HepG2 (cell line): ENCODE results near the gene RWDD4. TPM values are rescaled to one million over a fixed set of nuclear protein-coding genes. Genes with fewer than 3 reads are reported as not detected.

ENCODE experiments used
- ATAC-seq: fragments of 200-7000 bp; cut with Tn5 transposase; 3 replicates; pipeline ENCODE4 v1.9.1; 2020; ENCODE audit warnings: mild to moderate bottlenecking, moderate library complexity
- BruUV-seq: library from RNA; stranded (reverse); fragments of 400-500 nt; replicated peaks from 2 replicates; lab custom pipeline; 2021; lab: Mats Ljungman, UMichigan
- CTCF ChIA-PET: fragments of 300-600 bp; formaldehyde crosslinking; extraction: SDS; loops from one replicate; lab custom pipeline; 2021; ENCODE audit warnings: low total read pairs, inconsistent platforms, low intra/inter-chr PET ratio; lab: Yijun Ruan, JAX
- POLR2A ChIA-PET: fragments of 350-600 bp; sonication (Branson Sonifier 250); formaldehyde crosslinking; loops from one replicate; lab custom pipeline; 2020; ENCODE audit warnings: antibody characterized with exemption, inconsistent platforms; lab: Yijun Ruan, JAX
- DNase-seq: peaks from one replicate; pipeline ENCODE4 v3.0.0-alpha.2; 2015; ENCODE audit warnings: low spot score
- FAIRE-seq: peaks from 3 replicates; lab custom pipeline; 2011; peaks lifted over from hg19 to GRCh38; lab: Jason Lieb, UNC
- H2AFZ ChIP-seq: one replicate; pipeline ENCODE4 v1.6.1; 2011; ENCODE audit warnings: low read length, inconsistent platforms
- H3K27ac ChIP-seq: fragments of 300-600 bp; 3 replicates; pipeline ENCODE4 v1.8.0; 2011; ENCODE audit warnings: mixed run types, mild to moderate bottlenecking, mixed read lengths, low read length, inconsistent platforms; ENCODE audit not compliant: insufficient read depth; ENCODE audit errors: extremely low read length
- H3K27me3 ChIP-seq, 2 experiments: fragments of 200-600 bp in 1 of 2; 2 replicates in 1 of 2; 3 replicates in 1 of 2; pipeline versions ENCODE4 v1.6.0 to v1.8.0; 2011; ENCODE audit warnings: low read length in 2 of 2, mild to moderate bottlenecking in 2 of 2, moderate library complexity in 2 of 2, inconsistent platforms in 1 of 2; ENCODE audit not compliant: insufficient read depth in 2 of 2, control insufficient read depth in 1 of 2
- H3K36me3 ChIP-seq, 2 experiments: fragments of 200-600 bp in 1 of 2; replicated peaks in 1 of 2; 2 replicates in 1 of 2; 3 replicates in 1 of 2; pipeline versions ENCODE4 v1.5.1 to v1.8.0; 2011; ENCODE audit warnings: low read length in 2 of 2, inconsistent platforms in 1 of 2; ENCODE audit not compliant: insufficient read depth in 2 of 2, control insufficient read depth in 1 of 2
- H3K4me1 ChIP-seq: 2 replicates; pipeline ENCODE4 v1.5.1; 2012; ENCODE audit warnings: low read length, inconsistent platforms; ENCODE audit not compliant: insufficient read depth
- H3K4me2 ChIP-seq: 2 replicates; pipeline ENCODE4 v1.6.0; 2011; ENCODE audit warnings: low read depth, low read length, inconsistent platforms
- H3K4me3 ChIP-seq, 3 experiments: fragments of 200-600 bp in 1 of 3; sonication (generic), shearing (Covaris generic) in 1 of 3; replicated peaks in 1 of 3; 2 replicates each; pipeline ENCODE4 v1.5.1; 2011 to 2016; ENCODE audit warnings: low read length in 3 of 3, inconsistent platforms in 2 of 3, low read depth in 2 of 3, mild to moderate bottlenecking in 2 of 3, control low read depth in 1 of 3, mixed read lengths in 1 of 3; ENCODE audit not compliant: insufficient read depth in 1 of 3
- H3K79me2 ChIP-seq: one replicate; pipeline ENCODE4 v1.6.1; 2011; ENCODE audit warnings: low read length, inconsistent platforms; ENCODE audit not compliant: insufficient read depth
- H3K9ac ChIP-seq: 2 replicates; pipeline ENCODE4 v1.6.0; 2011; ENCODE audit warnings: mild to moderate bottlenecking, low read depth, low read length, inconsistent platforms; ENCODE audit not compliant: insufficient read depth
- H3K9me3 ChIP-seq: 2 replicates; pipeline ENCODE4 v1.5.1; 2012; ENCODE audit warnings: mild to moderate bottlenecking, low read length
- H4K20me1 ChIP-seq: 2 replicates; pipeline ENCODE4 v1.6.0; 2011; ENCODE audit warnings: inconsistent platforms, mild to moderate bottlenecking, low read length, moderate library complexity; ENCODE audit not compliant: insufficient read depth
- ARNT2 ChIP-seq: sonication (generic); formaldehyde crosslinking; IDR thresholded peaks from 2 replicates; pipeline ENCODE4 v1.8.0; 2022; ENCODE audit warnings: mild to moderate bottlenecking, low read depth, missing genetic modification reagents, moderate library complexity
- DPF2 ChIP-seq: sonication (generic); formaldehyde crosslinking; IDR thresholded peaks from 2 replicates; pipeline ENCODE4 v1.4.0; 2020; ENCODE audit warnings: mild to moderate bottlenecking, low read depth, missing genetic modification reagents, borderline replicate concordance
- DR1 ChIP-seq: sonication (generic); formaldehyde crosslinking; IDR thresholded peaks from 2 replicates; pipeline ENCODE4 v1.8.0; 2021; ENCODE audit warnings: mild to moderate bottlenecking, missing genetic modification reagents, inconsistent platforms
- FOXK1 ChIP-seq: sonication (generic); formaldehyde crosslinking; IDR thresholded peaks from 2 replicates; pipeline ENCODE4 v1.4.0; 2020; ENCODE audit warnings: low read depth, missing genetic modification reagents, borderline replicate concordance
- MAZ ChIP-seq, 2 experiments: sonication (generic) in 1 of 2; formaldehyde crosslinking in 1 of 2; IDR thresholded peaks; 2 replicates each; pipeline versions ENCODE4 v1.5.0 to v1.6.1; 2012 to 2020; ENCODE audit warnings: low read depth in 2 of 2, mild to moderate bottlenecking in 2 of 2, borderline replicate concordance in 1 of 2, improper control_type of control experiment in 1 of 2, low read length in 1 of 2, missing genetic modification reagents in 1 of 2, moderate library complexity in 1 of 2
- NPAS2 ChIP-seq: sonication (generic); formaldehyde crosslinking; IDR thresholded peaks from 2 replicates; pipeline ENCODE4 v1.8.0; 2022; ENCODE audit warnings: mild to moderate bottlenecking, missing genetic modification reagents, borderline replicate concordance
- STAG1 ChIP-seq: sonication (generic); formaldehyde crosslinking; IDR thresholded peaks from 2 replicates; pipeline ENCODE4 v1.4.0; 2020; ENCODE audit warnings: missing genetic modification reagents
- TBX2 ChIP-seq: sonication (generic); formaldehyde crosslinking; IDR thresholded peaks from 2 replicates; pipeline ENCODE4 v1.5.0; 2020; ENCODE audit warnings: missing genetic modification reagents, mild to moderate bottlenecking, borderline replicate concordance
- ZNF260 ChIP-seq: sonication (generic); formaldehyde crosslinking; IDR thresholded peaks from 2 replicates; pipeline ENCODE4 v1.4.0; 2020; ENCODE audit warnings: missing genetic modification reagents, low read depth, mild to moderate bottlenecking, borderline replicate concordance
- ZNF33B ChIP-seq: sonication (generic); formaldehyde crosslinking; IDR thresholded peaks from 2 replicates; pipeline ENCODE4 v1.5.1; 2020; ENCODE audit warnings: mild to moderate bottlenecking, missing genetic modification reagents
- ZNF441 ChIP-seq: sonication (generic); formaldehyde crosslinking; IDR thresholded peaks from 2 replicates; pipeline ENCODE4 v1.7.0; 2021; ENCODE audit warnings: missing genetic modification reagents, borderline replicate concordance
- ZSCAN20 ChIP-seq: sonication (generic); formaldehyde crosslinking; IDR thresholded peaks from 2 replicates; pipeline ENCODE4 v1.4.0; 2020; ENCODE audit warnings: missing genetic modification reagents, mild to moderate bottlenecking, borderline replicate concordance
- WGBS: methylation state at CpG from one replicate; pipeline ENCODE4 v1.1.6; 2017; ENCODE audit warnings: low lambda C conversion rate; 5-methylcytosine and 5-hydroxymethylcytosine counted together
- in situ Hi-C: cut with HindIII; loops from 2 replicates; pipeline ENCODE4 v1.10.0; 2017; ENCODE audit warnings: low pct_unique_long_range_greater_than_20kb; ENCODE audit not compliant: extremely low pct_ligation_motif_present
- intact Hi-C: fragments of 100-400 bp; cut with micrococcal nuclease; formaldehyde crosslinking; loops from one replicate; pipeline ENCODE4 v1.10.0; 2022; ENCODE audit not compliant: unreplicated experiment
- polyA plus RNA-seq, 8 experiments: library from polyadenylated mRNA; depleted of rRNA in 3 of 8; stranded (reverse) in 7 of 8; unstranded in 1 of 8; fragments of >200 nt; fragmentation: Illumina TruSeq in 4 of 8; extraction: Trizol in 4 of 8; gene quantifications; 2 replicates each; pipeline versions ENCODE4 v1.2.1 to v1.2.3, GENCODE V29; 2011 to 2016; ENCODE audit warnings: low read depth in 4 of 8, missing spikeins in 1 of 8, mixed read lengths in 1 of 8; ENCODE audit not compliant: insufficient read depth in 1 of 8
- total RNA-seq, 5 experiments: library from RNA; depleted of rRNA; stranded (reverse); fragments of >200 nt; fragmentation: Illumina TruSeq; extraction: Trizol; gene quantifications; 2 replicates each; pipeline ENCODE4 v1.2.3, GENCODE V29; 2016; ENCODE audit warnings: low read depth in 1 of 5
- TF ChIP-seq, protein P1 (sequence below): sonication (generic); formaldehyde crosslinking; IDR thresholded peaks from 2 replicates; pipeline ENCODE4 v1.8.1; 2023; ENCODE audit warnings: missing genetic modification reagents, mild to moderate bottlenecking, borderline replicate concordance

The RWDD4 gene
- total and polyA plus RNA-seq, 2 of the 13 experiments (the other 11 are each of a cell fraction or from before 2014, with no cell fraction given): 10.2 to 25.4 TPM

DNA sequence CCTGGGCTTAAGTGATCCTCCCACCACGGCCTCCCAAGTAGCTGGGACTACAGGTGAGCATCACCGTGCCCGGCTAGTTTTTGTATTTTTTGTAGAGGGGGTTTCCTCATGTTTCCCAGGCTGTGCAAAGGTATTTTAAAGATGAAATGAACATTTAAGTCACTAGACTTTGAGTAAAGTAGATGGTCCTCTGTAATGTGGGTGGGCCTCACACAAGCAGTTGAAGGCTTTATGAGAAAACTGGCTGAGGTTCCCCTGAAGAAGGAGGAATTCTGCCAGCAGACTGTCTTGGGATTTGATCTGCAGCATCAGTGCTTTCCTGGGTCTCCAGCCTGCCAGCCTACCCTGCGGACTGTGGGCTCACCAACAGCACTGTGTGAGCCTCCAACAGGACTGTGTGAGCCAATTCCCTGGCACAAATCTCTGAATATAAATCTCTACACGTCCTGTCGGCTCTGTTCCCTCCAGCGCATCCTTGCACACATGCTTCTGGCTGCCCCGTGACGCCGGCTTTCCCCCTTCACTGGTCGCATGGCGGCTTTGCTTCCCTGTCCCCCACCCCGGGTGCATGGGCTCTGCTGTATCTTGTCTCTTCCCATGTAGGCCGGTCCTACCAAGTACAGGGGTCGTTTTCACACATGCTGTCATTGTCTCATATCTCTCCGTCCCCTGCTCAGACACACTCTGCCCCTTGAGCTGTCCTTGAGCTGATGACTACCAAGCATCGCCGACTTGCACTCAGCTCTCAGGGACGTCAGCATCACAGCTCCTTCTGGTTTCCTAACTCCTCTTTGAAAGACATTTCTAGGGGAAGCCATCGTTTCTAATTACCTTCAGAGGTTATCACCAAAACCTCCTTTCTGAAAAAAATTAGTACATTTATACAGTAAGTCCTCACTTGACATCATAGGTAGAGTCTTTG, 46.4 kb downstream of the RWDD4 start:
- DNase-seq (no peak), FAIRE-seq (no peak), ATAC-seq (no peak)
- ChIA-PET POLR2A (no interaction called here), CTCF (no interaction called here)
- H4K20me1 ChIP-seq: no peaks in the 10 kb centered on the region
- TF ChIP-seq ZNF33B (no peak), ZNF441 (CRISPR knock-in tag) (no peak), DPF2 (CRISPR knock-in tag) (no peak), ARNT2 (CRISPR knock-in tag) (no peak), ZSCAN20 (CRISPR knock-in tag) (no peak), FOXK1 (CRISPR knock-in tag) (no peak), MAZ (IDR thresholded peaks at IDR 0.05; ENCODE audit: borderline replicate concordance, low read depth, low read length) (no peak), MAZ (CRISPR knock-in tag; IDR thresholded peaks at IDR 0.05; ENCODE audit: low read depth) (no peak), TBX2 (CRISPR knock-in tag) (no peak), STAG1 (CRISPR knock-in tag) (no peak), DR1 (CRISPR knock-in tag) (no peak), NPAS2 (no peak), ZNF260 (CRISPR knock-in tag) (no peak)
- TF ChIP-seq, protein P1, sequence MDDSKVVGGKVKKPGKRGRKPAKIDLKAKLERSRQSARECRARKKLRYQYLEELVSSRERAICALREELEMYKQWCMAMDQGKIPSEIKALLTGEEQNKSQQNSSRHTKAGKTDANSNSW (CRISPR knock-in tag): no peak
- in situ Hi-C loops (no loop called here), intact Hi-C loops (no loop called here)
- peaks cover 17% of the 10 kb centered on the region for H3K4me1 ChIP-seq
- no peaks in the 10 kb centered on the region for H3K36me3 ChIP-seq
- no peaks in the 10 kb centered on the region for H3K27me3 ChIP-seq
- H3K4me2 ChIP-seq: no peak overlapping the region
- H2AFZ ChIP-seq: no peak overlapping the region
- H3K9ac ChIP-seq: no peak overlapping the region
- BruUV-seq: no TSS peak
- no peaks in the 10 kb centered on the region for H3K9me3 ChIP-seq
- H3K79me2 ChIP-seq: no peaks in the 10 kb centered on the region
- no peak overlapping the region for H3K27ac ChIP-seq
- H3K4me3 ChIP-seq: no peak overlapping the region
- 68% methylated on average over 20 of the region's 20 CpGs for WGBS
